GM18508 (cell line): Measurements from ENCODE around the gene SLC38A3.
"Not testable (repeated sequence)": the region's sequence is repeated elsewhere in the genome, so short reads cannot be mapped to it uniquely, and the experiment has no call there.

Experiments used
- ATAC-seq: cut with Tn5 transposase; IDR thresholded peaks from one replicate; pipeline ENCODE4 v1.9.1; 2021; ENCODE audit warnings: moderate number of reproducible peaks; ENCODE audit not compliant: insufficient read depth, unreplicated experiment

Gene SLC38A3

DNA sequence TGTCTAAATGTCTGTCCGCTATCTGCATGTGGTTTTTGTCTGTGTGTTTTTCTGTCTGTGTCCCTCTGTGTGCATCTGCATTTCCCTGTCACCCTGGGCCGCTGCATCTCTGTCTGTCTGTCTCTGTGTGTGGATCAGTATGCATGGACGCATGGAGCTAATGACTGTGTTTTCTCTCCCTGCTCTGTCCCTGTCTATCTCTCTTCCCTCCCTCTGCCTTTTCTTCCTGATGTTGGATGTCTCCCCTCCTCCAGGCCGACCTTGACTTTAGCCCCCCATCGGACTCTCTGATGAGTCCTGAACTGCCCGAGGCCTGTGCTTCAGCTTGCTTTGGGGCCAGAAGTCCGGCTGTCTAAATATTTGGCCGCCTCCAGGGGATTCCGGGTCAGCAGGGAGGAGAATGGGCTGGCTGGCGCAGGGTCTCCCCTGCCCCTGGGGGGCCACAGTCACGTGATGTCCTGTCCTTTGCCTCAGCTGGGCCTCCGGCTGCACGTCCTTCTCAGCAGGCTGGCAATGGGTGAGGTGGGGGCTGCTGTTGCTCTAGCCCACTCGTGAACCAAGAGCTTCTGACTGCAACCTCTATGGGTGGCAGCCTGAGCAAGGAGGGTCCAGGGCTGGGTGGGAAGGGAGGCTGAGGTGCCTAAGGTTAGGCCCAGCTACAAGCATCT is 3.7 kb downstream of the SLC38A3 start:
- no peak for ATAC-seq

GRCh38 chr3:50210176-50210509 is 5.1 kb downstream of the SLC38A3 start:
- ATAC-seq = no peak

GRCh38 chr3:50210510-50211367 is 5.7 kb downstream of the SLC38A3 start:
- ATAC-seq = no peak

GRCh38 chr3:50211368-50211717 is 6.3 kb downstream of the SLC38A3 start:
- ATAC-seq = not testable (repeated sequence)

GRCh38 chr3:50211930-50212329 is 6.9 kb downstream of the SLC38A3 start:
- no peak for ATAC-seq

DNA sequence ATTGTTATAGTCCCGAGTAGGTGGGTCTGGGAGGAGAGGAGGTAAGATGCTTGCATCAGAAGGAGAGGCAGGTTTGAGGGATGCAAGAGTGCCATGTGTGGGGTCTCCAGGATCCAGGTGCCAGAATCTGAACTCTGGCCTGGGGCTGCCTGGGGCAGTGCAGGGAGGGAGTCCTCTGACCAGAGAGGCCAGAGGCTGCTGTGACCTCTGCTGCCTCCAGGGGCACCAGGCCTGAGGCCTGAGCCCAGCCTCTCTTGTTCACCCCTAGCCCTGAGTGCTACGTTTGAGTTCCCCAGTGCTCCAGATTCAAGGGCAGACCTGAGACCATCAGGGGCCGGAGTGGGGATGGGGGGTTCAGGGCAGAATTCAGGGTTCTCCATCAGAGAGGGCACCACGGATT is 7.4 kb downstream of the SLC38A3 start:
- no peak for ATAC-seq

GRCh38 chr3:50212971-50213370 is 7.9 kb downstream of the SLC38A3 start:
- ATAC-seq = no peak

DNA sequence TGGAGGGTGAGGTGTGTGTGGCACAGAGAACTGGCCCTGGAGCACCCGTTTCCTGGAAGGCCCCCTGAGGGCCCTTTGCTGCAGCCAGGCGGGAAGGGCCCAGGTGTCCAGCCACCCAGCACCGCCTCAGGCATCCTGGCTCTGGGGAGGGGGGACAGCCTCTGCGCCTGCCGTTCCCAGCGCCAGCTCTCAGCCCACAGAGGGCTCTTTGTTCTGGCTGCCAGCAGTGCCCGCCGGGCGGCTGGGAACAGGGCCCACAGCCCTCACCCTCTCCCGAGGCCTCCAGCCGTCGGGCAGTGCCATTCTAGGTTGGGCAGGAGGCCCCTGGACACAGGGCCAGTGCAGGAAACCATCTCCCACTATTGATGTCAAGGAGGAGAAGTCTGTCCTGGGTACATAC is 8.3 kb downstream of the SLC38A3 start:
- no peak for ATAC-seq

DNA sequence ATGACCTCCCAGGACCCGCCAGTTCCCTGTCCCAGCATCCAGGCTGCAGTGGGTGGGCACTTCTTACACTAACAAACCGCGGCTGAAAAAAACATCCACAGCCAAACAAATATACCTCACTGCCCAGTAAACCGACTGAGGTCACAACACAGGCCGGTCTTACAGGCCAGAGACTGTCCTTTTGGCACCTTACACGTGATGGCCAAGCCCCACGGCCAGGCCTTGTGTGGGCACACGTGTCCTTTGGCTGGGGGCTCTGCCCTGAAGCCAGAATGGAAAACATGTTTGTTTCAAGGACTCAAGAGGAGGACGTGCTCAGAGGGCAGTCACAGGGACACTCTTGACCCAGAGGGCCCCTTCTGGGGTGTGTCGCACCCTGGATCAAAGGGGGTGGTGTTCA is 9.8 kb downstream of the SLC38A3 start:
- no peak for ATAC-seq

GRCh38 chr3:50215529-50215928 is 10.5 kb downstream of the SLC38A3 start:
- no peak for ATAC-seq

DNA sequence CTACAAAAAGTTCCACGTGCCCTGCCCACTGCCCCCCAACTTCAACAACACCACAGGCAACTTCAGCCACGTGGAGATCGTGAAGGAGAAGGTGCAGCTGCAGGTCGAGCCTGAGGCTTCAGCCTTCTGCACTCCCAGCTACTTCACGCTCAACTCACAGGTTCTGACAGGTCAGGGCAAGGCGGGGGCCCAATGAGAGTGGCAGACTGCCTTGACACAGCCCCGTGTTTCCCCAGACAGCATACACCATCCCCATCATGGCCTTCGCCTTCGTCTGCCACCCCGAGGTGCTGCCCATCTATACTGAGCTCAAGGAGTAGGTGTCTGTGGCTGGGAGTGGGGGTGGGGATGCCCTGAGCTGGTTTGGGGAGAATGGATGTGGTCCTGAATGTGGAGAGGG is 12.6 kb downstream of the SLC38A3 start:
- ATAC-seq = no peak

DNA sequence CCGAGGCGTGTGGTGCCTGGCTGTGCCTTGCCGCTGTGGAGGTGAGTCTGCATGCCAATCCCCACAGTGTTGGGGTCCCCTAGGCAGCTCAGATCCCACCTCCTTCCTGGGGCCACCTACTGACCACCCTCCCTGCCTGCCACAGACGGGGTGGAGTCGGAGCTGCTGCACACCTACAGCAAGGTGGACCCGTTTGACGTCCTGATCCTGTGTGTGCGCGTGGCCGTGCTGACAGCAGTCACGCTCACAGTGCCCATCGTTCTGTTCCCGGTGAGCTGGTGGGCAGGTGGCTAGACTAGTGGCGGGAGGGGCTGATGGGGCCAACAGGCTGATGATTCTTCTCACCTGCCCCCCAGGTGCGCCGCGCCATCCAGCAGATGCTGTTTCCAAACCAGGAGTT is 13.4 kb downstream of the SLC38A3 start:
- ATAC-seq = no peak

DNA sequence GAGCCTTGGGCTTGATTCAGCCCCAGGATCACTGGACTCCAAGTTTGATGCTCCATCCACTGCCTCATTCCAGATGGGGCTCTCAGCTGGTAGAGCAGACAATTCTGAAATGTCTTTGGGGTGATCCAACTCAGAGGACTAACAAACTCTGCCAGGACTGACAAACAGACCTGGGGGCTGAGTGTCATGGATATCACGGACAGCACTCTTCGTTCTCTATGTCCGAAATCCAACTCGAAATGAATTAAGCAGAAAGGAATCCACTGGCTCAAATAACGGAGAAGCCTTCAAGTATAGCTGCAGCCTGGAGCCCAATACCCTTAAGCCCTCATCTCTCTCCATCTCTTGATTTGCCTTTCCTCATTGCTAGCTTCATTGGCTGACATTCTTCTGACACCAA is 14.2 kb downstream of the SLC38A3 start:
- no peak for ATAC-seq

DNA sequence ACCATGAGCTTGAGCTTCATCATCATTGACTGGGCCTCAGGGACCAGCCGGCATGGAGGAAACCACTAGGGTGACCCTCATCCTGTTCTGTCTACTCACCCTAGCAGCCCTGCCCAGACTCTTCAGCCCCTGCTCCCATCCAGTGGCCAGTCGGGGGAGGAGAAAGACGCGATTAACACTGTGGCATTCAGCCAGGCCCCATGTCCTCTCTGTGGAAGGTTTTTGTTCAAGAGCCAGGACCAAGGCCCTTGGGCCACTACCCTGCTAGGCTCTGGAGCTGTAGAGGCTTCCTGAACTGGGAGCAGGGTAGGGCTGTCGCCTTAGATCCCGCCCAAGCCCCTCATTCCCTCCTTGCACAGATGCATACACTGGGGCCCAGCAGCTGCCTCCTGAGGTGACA is 15.0 kb downstream of the SLC38A3 start:
- no peak for ATAC-seq

DNA sequence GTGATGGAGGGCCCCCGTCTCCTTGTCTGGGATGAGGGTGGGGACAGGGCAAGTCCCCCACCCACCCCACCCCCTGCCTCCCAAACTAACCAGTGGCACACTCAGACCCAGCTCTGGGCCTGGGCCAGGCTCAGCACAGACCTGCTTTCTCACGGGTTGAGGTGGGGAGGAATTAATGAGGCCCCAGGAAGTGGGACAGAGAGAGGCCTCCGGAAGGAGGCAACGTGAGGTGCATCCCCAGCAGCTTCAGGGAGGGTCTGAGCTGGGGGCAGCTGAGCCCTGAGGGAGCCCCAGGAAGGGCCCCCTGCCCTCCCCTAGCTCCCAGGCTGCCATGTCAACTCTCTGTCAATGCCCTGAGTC is 16.0 kb downstream of the SLC38A3 start:
- no peak for ATAC-seq

DNA sequence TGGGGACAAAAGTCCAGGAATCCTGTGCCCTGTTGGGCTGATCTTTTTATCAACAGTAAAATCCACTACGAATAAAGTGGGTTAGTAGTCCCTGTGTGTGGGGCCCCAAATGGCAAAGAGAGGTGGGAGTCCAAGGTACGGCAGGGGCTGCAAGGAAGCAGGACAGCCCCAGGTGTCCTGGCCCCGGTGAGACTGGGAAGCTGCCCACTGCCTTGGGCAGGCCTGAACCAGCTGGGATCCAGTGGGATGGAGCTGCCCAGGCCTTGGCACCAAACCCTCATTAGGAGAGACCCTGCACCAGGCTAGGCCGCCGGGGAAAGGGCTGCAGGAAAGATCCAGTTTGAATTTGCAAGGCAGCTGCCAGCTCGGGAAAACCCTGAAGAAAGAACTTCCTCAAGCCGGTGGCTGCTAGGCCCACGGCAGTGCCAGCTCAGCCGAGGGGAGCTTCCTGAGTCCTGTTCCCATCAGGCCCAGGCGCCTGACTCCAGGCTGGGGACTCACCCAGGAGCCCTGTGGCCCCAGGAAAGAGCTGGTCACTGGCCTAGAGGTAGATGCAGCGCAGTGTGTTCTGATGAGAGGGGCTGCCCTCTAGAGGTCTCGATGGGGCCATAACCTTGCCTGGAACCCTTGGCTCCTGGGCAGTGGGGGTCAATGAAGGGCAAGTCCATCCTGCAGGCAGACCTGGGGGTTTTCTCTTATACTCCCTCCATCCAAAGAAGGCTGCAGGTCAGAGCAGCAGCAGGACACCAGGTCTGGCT is 16.5 kb downstream of the SLC38A3 start:
- ATAC-seq = no peak

- ATAC-seq = no peak
These were observed 17.1 kb downstream of the SLC38A3 start for GRCh38 chr3:50222169-50222528.

DNA sequence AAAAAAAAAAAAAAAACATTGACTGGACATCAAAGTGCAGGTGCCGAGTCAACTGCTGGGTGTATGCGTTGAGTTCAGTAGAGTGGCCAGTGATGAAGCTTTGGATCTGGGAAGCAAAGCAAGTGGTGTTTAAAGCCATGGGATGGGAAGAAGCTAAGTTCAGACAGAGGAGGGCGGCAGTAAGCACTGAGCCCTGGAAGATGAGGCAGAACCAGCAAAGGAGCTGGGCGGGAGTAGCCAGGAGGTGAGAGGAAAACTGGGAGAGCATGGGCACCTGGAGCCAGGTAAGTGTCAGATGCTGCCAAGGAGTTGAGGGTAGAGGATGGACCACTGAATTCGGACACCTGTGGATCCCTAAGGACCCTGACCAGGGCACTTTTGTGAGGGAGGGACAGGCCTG is 19.6 kb downstream of the SLC38A3 start:
- ATAC-seq = no peak

DNA sequence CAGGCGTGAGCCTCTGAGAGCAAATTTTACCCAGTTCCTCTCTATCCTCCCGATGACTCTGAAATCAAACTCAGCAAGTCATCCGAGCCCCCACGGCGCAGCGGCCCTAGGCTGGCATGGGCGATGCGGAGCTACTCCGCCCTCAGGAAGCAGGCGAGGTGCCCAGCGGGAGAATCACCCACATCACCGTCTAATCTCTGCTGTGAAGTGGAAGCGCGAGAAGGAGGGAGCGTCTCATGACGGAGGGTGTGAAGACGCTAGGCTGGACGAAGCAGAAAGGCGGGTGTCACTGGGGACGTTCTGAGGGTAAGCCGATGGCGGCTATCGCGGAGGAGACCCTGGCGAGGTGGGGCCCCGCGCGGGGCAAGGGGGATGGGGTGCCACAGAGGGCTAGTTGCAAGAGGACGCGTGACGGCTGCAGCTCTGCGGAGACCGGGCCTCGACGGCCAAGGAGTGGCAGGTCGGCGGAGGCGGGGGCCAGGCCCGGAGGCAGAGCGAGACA is 21.9 kb downstream of the SLC38A3 start:
- no peak for ATAC-seq

- no peak for ATAC-seq
These were observed 22.5 kb downstream of the SLC38A3 start for GRCh38 chr3:50227390-50228183.
